ENCODE results near the gene FAM43A.
A peak's percentile ranks its signal among the peaks of the same experiment; 100 is the strongest.

FAM43A gene

GRCh38 chr3:194685718-194686413, at the start of gene FAM43A:
FAM43A (plus strand) TSS chr3:194685883; CDS start chr3:194686827, 944 bp downstream.
- DNase-seq, result peak; percentile 92

GRCh38 chr3:194637066-194637465, 48.6 kb upstream of the FAM43A start:
- no peak for DNase-seq

- peak; percentile 50 for DNase-seq
Measured at GRCh38 chr3:194637541-194638400, 47.9 kb upstream of the FAM43A start.

GRCh38 chr3:194638991-194639605, 46.6 kb upstream of the FAM43A start:
- no peak for DNase-seq

- peak; percentile 55 for DNase-seq
Measured at GRCh38 chr3:194640829-194641228, 44.9 kb upstream of the FAM43A start.

GRCh38 chr3:194642769-194643168, 42.9 kb upstream of the FAM43A start:
- DNase-seq, result no peak

- DNase-seq, result no peak
Measured at GRCh38 chr3:194647747-194648146, 37.9 kb upstream of the FAM43A start.

- no peak for DNase-seq
Measured at GRCh38 chr3:194654443-194654842, 31.2 kb upstream of the FAM43A start.

GRCh38 chr3:194657439-194657838, 28.2 kb upstream of the FAM43A start:
- no peak for DNase-seq

- DNase-seq, result no peak
Measured at GRCh38 chr3:194658477-194659242, 27.0 kb upstream of the FAM43A start.

GRCh38 chr3:194659778-194660177, 25.9 kb upstream of the FAM43A start:
- no peak for DNase-seq

- DNase-seq, result peak; percentile 89
Measured at GRCh38 chr3:194661374-194661773, 24.3 kb upstream of the FAM43A start.

GRCh38 chr3:194661946-194662345, 23.7 kb upstream of the FAM43A start:
- peak; percentile 68 for DNase-seq

- no peak for DNase-seq
Measured at GRCh38 chr3:194664857-194665256, 20.8 kb upstream of the FAM43A start.

- no peak for DNase-seq
Measured at GRCh38 chr3:194667363-194667762, 18.3 kb upstream of the FAM43A start.

- peak; percentile 63 for DNase-seq
Measured at GRCh38 chr3:194671511-194671899, 14.2 kb upstream of the FAM43A start.

GRCh38 chr3:194671900-194672808, 13.5 kb upstream of the FAM43A start, which contains the start of gene LSG1:
LSG1 (minus strand) TSS chr3:194672191; CDS start chr3:194672162, 29 bp downstream.
- peak; percentile 98 for DNase-seq

- no peak for DNase-seq
Measured at GRCh38 chr3:194672876-194673275, 12.8 kb upstream of the FAM43A start.

- DNase-seq, result no peak
Measured at GRCh38 chr3:194673761-194674160, 11.9 kb upstream of the FAM43A start.

GRCh38 chr3:194675081-194675640, 10.5 kb upstream of the FAM43A start:
- no peak for DNase-seq

- no peak for DNase-seq
Measured at GRCh38 chr3:194675680-194676079, 10.0 kb upstream of the FAM43A start.
